Endothelial cell of umbilical vein (primary cell): ENCODE results near the gene ZNF430. TPM values are rescaled to one million over a fixed set of nuclear protein-coding genes. Genes with fewer than 3 reads are reported as not detected.

Source experiments
- BruUV-seq: library from RNA; stranded (reverse); fragments of 400-500 nt; replicated peaks from 2 replicates; lab custom pipeline; 2021; lab: Mats Ljungman, UMichigan
- CTCF ChIA-PET: fragments of 300-600, 350-600 bp; sonication (Branson Sonifier 250); formaldehyde crosslinking; loops from one replicate; lab custom pipeline; 2021; ENCODE audit warnings: antibody characterized with exemption, inconsistent platforms; lab: Charles Lee
- POLR2A ChIA-PET: fragments of 300-600, 350-600 bp; sonication (Branson Sonifier 250); formaldehyde crosslinking; loops from one replicate; lab custom pipeline; 2021; ENCODE audit warnings: antibody characterized with exemption, inconsistent platforms; lab: Charles Lee
- DNase-seq: peaks from one replicate; pipeline ENCODE4 v3.0.0-alpha.2; 2011; ENCODE audit warnings: low read depth, low spot score
- FAIRE-seq: peaks from 2 replicates; lab custom pipeline; 2011; peaks lifted over from hg19 to GRCh38; lab: Jason Lieb, UNC
- H2AFZ ChIP-seq: 2 replicates; pipeline ENCODE4 v1.6.0; 2012; ENCODE audit warnings: low read depth, low read length, control low read depth, inconsistent platforms
- H3K27ac ChIP-seq: 2 replicates; pipeline ENCODE4 v1.5.1; 2011; ENCODE audit warnings: low read depth, mild to moderate bottlenecking, control low read depth, low read length, moderate library complexity; ENCODE audit not compliant: insufficient read depth
- H3K27me3 ChIP-seq, 2 experiments: 2 replicates each; pipeline versions ENCODE4 v1.6.0 to v1.6.1; 2011; ENCODE audit warnings: low read length in 2 of 2, mixed read lengths in 1 of 2; ENCODE audit not compliant: control insufficient read depth in 2 of 2, insufficient read depth in 2 of 2
- H3K36me3 ChIP-seq, 2 experiments: 2 replicates in 1 of 2; 3 replicates in 1 of 2; pipeline ENCODE4 v1.5.1; 2011; ENCODE audit warnings: low read length in 2 of 2, mild to moderate bottlenecking in 1 of 2, moderate library complexity in 1 of 2; ENCODE audit not compliant: control insufficient read depth in 2 of 2, insufficient read depth in 2 of 2; ENCODE audit errors: extremely low read depth in 1 of 2
- H3K4me1 ChIP-seq: 3 replicates; pipeline ENCODE4 v1.5.1; 2011; ENCODE audit warnings: mild to moderate bottlenecking, low read length; ENCODE audit not compliant: control insufficient read depth, insufficient read depth; ENCODE audit errors: extremely low read depth
- H3K4me2 ChIP-seq: 2 replicates; pipeline ENCODE4 v1.6.1; 2011; ENCODE audit warnings: low read length, control low read depth, mixed read lengths; ENCODE audit not compliant: insufficient read depth
- H3K4me3 ChIP-seq, 3 experiments: fragments of 200-600 bp in 1 of 3; sonication (generic), shearing (Covaris generic) in 1 of 3; replicated peaks in 1 of 3; 2 replicates each; pipeline ENCODE4 v1.5.1; 2011 to 2016; ENCODE audit warnings: control low read depth in 3 of 3, low read length in 3 of 3, mild to moderate bottlenecking in 2 of 3, inconsistent platforms in 1 of 3, low read depth in 1 of 3, moderate library complexity in 1 of 3; ENCODE audit not compliant: insufficient read depth in 1 of 3
- H3K79me2 ChIP-seq: 2 replicates; pipeline ENCODE4 v1.6.0; 2012; ENCODE audit warnings: low read length, inconsistent platforms; ENCODE audit not compliant: control insufficient read depth, insufficient read depth
- H3K9ac ChIP-seq: replicated peaks from 2 replicates; pipeline ENCODE3; 2011; ENCODE audit warnings: low read length, control low read depth; ENCODE audit not compliant: insufficient read depth; ENCODE audit errors: extremely low read depth
- H3K9me1 ChIP-seq: replicated peaks from 3 replicates; pipeline ENCODE4 v1.6.0; 2011; ENCODE audit warnings: mild to moderate bottlenecking, low read length; ENCODE audit not compliant: control insufficient read depth, insufficient read depth; ENCODE audit errors: extremely low read depth
- H3K9me3 ChIP-seq: replicated peaks from 2 replicates; pipeline ENCODE4 v1.5.1; 2012; ENCODE audit warnings: low read length, inconsistent platforms; ENCODE audit not compliant: control insufficient read depth, insufficient read depth
- H4K20me1 ChIP-seq: replicated peaks from 2 replicates; pipeline ENCODE3; 2011; ENCODE audit warnings: mild to moderate bottlenecking, low read length; ENCODE audit not compliant: control insufficient read depth, insufficient read depth; ENCODE audit errors: extremely low read depth
- CTCF ChIP-seq, 2 donors: IDR thresholded peaks; 1 replicate in 1 of 2; 2 replicates in 1 of 2; pipeline ENCODE4 v1.5.1; 2011; ENCODE audit warnings: low read length in 2 of 2, mild to moderate bottlenecking in 2 of 2, moderate library complexity in 2 of 2, control low read depth in 1 of 2, inconsistent platforms in 1 of 2, low read depth in 1 of 2; ENCODE audit not compliant: insufficient read depth in 1 of 2; ENCODE audit errors: extremely low read depth in 1 of 2
- EZH2 ChIP-seq: IDR thresholded peaks from 2 replicates; pipeline ENCODE4 v1.6.1; 2012; ENCODE audit warnings: borderline replicate concordance, low read depth, mild to moderate bottlenecking, moderate library complexity, low read length, inconsistent platforms; ENCODE audit not compliant: severe bottlenecking
- FOS ChIP-seq: IDR thresholded peaks from 2 replicates; pipeline ENCODE4 v1.6.1; 2011; ENCODE audit warnings: mild to moderate bottlenecking, low read length, moderate library complexity, borderline replicate concordance; ENCODE audit not compliant: insufficient read depth
- JUN ChIP-seq: IDR thresholded peaks from 2 replicates; pipeline ENCODE4 v1.6.1; 2011; ENCODE audit warnings: borderline replicate concordance, low read depth; ENCODE audit not compliant: insufficient read length, insufficient read depth
- MAX ChIP-seq: IDR thresholded peaks from 2 replicates; pipeline ENCODE4 v1.6.1; 2011; ENCODE audit not compliant: insufficient read depth, insufficient read length
- MYC ChIP-seq: IDR thresholded peaks from one replicate; pipeline ENCODE4 v1.6.1; 2011; ENCODE audit warnings: mild to moderate bottlenecking, low read depth, low read length
- POLR2A ChIP-seq: IDR thresholded peaks from 2 replicates; pipeline ENCODE4 v1.6.1; 2012; ENCODE audit warnings: low read depth, mild to moderate bottlenecking, control low read depth, low read length
- POLR2AphosphoS5 ChIP-seq: IDR thresholded peaks from 2 replicates; pipeline ENCODE4 v1.6.1; 2012; ENCODE audit warnings: low read depth, mild to moderate bottlenecking, control low read depth, low read length, moderate library complexity; ENCODE audit not compliant: insufficient read depth
- dilution Hi-C: fragments of 300-500 bp; cut with MboI; formaldehyde crosslinking; loops from one replicate; pipeline ENCODE4 v1.15.0; 2019; ENCODE audit warnings: low sequenced_read_pairs; ENCODE audit not compliant: extremely low pct_ligation_motif_present
- intact Hi-C: fragments of 100-400 bp; cut with micrococcal nuclease; formaldehyde crosslinking; loops from one replicate; pipeline ENCODE4 v1.10.0; 2022
- polyA plus RNA-seq, 4 experiments: library from polyadenylated mRNA; depleted of rRNA in 3 of 4; stranded (reverse) in 3 of 4; unstranded in 1 of 4; fragments of >200 nt; gene quantifications; 2 replicates each; pipeline versions ENCODE4 v1.2.1 to v1.2.3, GENCODE V29; 2011 to 2012; ENCODE audit warnings: missing spikeins in 1 of 4
- total RNA-seq: library from RNA; stranded (reverse); gene quantifications from 2 replicates; pipeline ENCODE4 v1.2.3, GENCODE V29; 2021

The ZNF430 gene
- total and polyA plus RNA-seq, 2 donors (not counting 3 experiments of a cell fraction or from before 2014, with no cell fraction given) = 7.0 to 13.4 TPM

GRCh38 chr19:21045028-21045427, 24.6 kb downstream of the ZNF430 start:
- peaks cover 30% of the 10 kb centered on the region for H3K79me2 ChIP-seq
- H4K20me1 ChIP-seq = no peaks in the 10 kb centered on the region
- dilution Hi-C loops (no loop called here), intact Hi-C loops (no loop called here)
- H3K4me2 ChIP-seq = no peak overlapping the region
- TF ChIP-seq EZH2 = no peak
- TF ChIP-seq MYC = no peak
- TF ChIP-seq CTCF (IDR thresholded peaks at IDR 0.05; ENCODE audit: extremely low read depth in 1 of 2, insufficient read depth in 1 of 2, low read depth in 1 of 2, low read length in 2 of 2) = no peak
- no peak for TF ChIP-seq POLR2A
- TF ChIP-seq MAX = no peak
- TF ChIP-seq FOS = no peak
- no peak for TF ChIP-seq JUN
- TF ChIP-seq POLR2AphosphoS5 = no peak
- H3K27me3 ChIP-seq = no peaks in the 10 kb centered on the region
- H3K36me3 ChIP-seq = no peaks in the 10 kb centered on the region
- H2AFZ ChIP-seq = no peak overlapping the region
- DNase-seq (no peak), FAIRE-seq (no peak)
- no TSS peak for BruUV-seq
- no peaks in the 10 kb centered on the region for H3K9me3 ChIP-seq
- H3K4me3 ChIP-seq = no peak overlapping the region
- no peak overlapping the region for H3K27ac ChIP-seq
- ChIA-PET POLR2A (no interaction called here), CTCF (no interaction called here)
- no peaks in the 10 kb centered on the region for H3K4me1 ChIP-seq
- no peaks in the 10 kb centered on the region for H3K9me1 ChIP-seq
- H3K9ac ChIP-seq = no peak overlapping the region
